WTC11 (cell line): Measurements from ENCODE around the gene CTAGE1. TPM values are rescaled to one million over a fixed set of nuclear protein-coding genes. Genes with fewer than 3 reads are reported as not detected.

Experiments
- ATAC-seq: fragments of 200-7000 bp; cut with Tn5 transposase; 2 replicates; pipeline ENCODE4 v1.10.0; 2021; ENCODE audit warnings: mild to moderate bottlenecking, moderate library complexity
- CTCF ChIA-PET: fragments of 300-600 bp; sonication (Branson Sonifier 250); formaldehyde crosslinking; loops from one replicate; lab custom pipeline; 2021; ENCODE audit warnings: antibody characterized with exemption; lab: Charles Lee
- POLR2A ChIA-PET: fragments of 350-600 bp; sonication (Branson Sonifier 250); formaldehyde crosslinking; loops from one replicate; lab custom pipeline; 2021; ENCODE audit warnings: antibody characterized with exemption; lab: Charles Lee
- DNase-seq: peaks from one replicate; pipeline ENCODE4 v3.0.0; 2021; ENCODE audit warnings: low spot score
- H3K27ac Mint-ChIP-seq: 2 replicates; pipeline ENCODE4 v1.8.0; 2021; ENCODE audit warnings: mixed read lengths
- H3K27me3 Mint-ChIP-seq: 2 replicates; pipeline ENCODE4 v1.8.0; 2021; ENCODE audit warnings: low read depth, mild to moderate bottlenecking, moderate library complexity, mixed read lengths
- H3K36me3 Mint-ChIP-seq: 2 replicates; pipeline ENCODE4 v1.8.0; 2021; ENCODE audit warnings: mixed read lengths
- H3K4me1 Mint-ChIP-seq: 2 replicates; pipeline ENCODE4 v1.8.0; 2022; ENCODE audit warnings: mixed read lengths
- H3K4me3 Mint-ChIP-seq: 2 replicates; pipeline ENCODE4 v1.8.0; 2021; ENCODE audit warnings: mild to moderate bottlenecking, moderate library complexity, mixed read lengths
- H3K9me3 Mint-ChIP-seq: 2 replicates; pipeline ENCODE4 v1.8.0; 2021; ENCODE audit warnings: mixed read lengths
- CBFB ChIP-seq: sonication (generic); formaldehyde crosslinking; IDR thresholded peaks from 2 replicates; pipeline ENCODE4 v1.8.1; 2022; ENCODE audit warnings: mild to moderate bottlenecking, low read depth, missing genetic modification reagents
- EMX1 ChIP-seq: fragments of 250-450 bp; sonication (Bioruptor Pico); IDR thresholded peaks from 2 replicates; pipeline ENCODE4 v1.8.0; 2021; ENCODE audit warnings: mild to moderate bottlenecking
- ETV6 ChIP-seq: sonication (generic); formaldehyde crosslinking; IDR thresholded peaks from 2 replicates; pipeline ENCODE4 v1.8.1; 2022; ENCODE audit warnings: mild to moderate bottlenecking, missing genetic modification reagents
- KAT7 ChIP-seq: sonication (generic); formaldehyde crosslinking; IDR thresholded peaks from 2 replicates; pipeline ENCODE4 v1.8.1; 2023; ENCODE audit warnings: missing genetic modification reagents, mild to moderate bottlenecking, borderline replicate concordance
- MYBL2 ChIP-seq: sonication (generic); formaldehyde crosslinking; IDR thresholded peaks from 2 replicates; pipeline ENCODE4 v1.8.1; 2023; ENCODE audit warnings: mild to moderate bottlenecking, moderate library complexity, missing genetic modification reagents
- NFYB ChIP-seq: sonication (generic); formaldehyde crosslinking; conservative IDR thresholded peaks from 2 replicates; pipeline ENCODE4 v1.8.0; 2022; ENCODE audit warnings: low read depth, missing genetic modification reagents
- NR1H2 ChIP-seq: sonication (generic); formaldehyde crosslinking; IDR thresholded peaks from 2 replicates; pipeline ENCODE4 v1.9.0; 2021; ENCODE audit warnings: mild to moderate bottlenecking, moderate library complexity, missing genetic modification reagents
- NR2C2 ChIP-seq: sonication (generic); formaldehyde crosslinking; IDR thresholded peaks from 2 replicates; pipeline ENCODE4 v1.8.0; 2022; ENCODE audit warnings: mild to moderate bottlenecking, missing genetic modification reagents
- NR3C1 ChIP-seq: sonication (generic); formaldehyde crosslinking; conservative IDR thresholded peaks from 2 replicates; pipeline ENCODE4 v1.8.1; 2023; ENCODE audit warnings: low read depth, mild to moderate bottlenecking, missing genetic modification reagents
- SOX15 ChIP-seq: fragments of 250-450 bp; sonication (Bioruptor Pico); IDR thresholded peaks from 2 replicates; pipeline ENCODE4 v1.9.0; 2021; ENCODE audit warnings: mild to moderate bottlenecking
- ZNF671 ChIP-seq: fragments of 250-450 bp; sonication (Bioruptor Pico); IDR thresholded peaks from 2 replicates; pipeline ENCODE4 v1.8.0; 2021; ENCODE audit warnings: mild to moderate bottlenecking
- total RNA-seq: library from RNA; stranded (reverse); gene quantifications from 3 replicates; pipeline ENCODE4 v1.2.3, GENCODE V29; 2021
- TF ChIP-seq, protein P1 (sequence below): fragments of 200-600 bp; IDR thresholded peaks from 2 replicates; pipeline ENCODE4 v1.8.0; 2022; ENCODE audit warnings: antibody characterized with exemption
- TF ChIP-seq, protein P2 (sequence below): sonication (generic); formaldehyde crosslinking; IDR thresholded peaks from 2 replicates; pipeline ENCODE4 v1.8.1; 2023; ENCODE audit warnings: mild to moderate bottlenecking, missing genetic modification reagents
- TF ChIP-seq, protein P3 (sequence below): sonication (generic); formaldehyde crosslinking; IDR thresholded peaks from 2 replicates; pipeline ENCODE4 v1.8.1; 2022; ENCODE audit warnings: mild to moderate bottlenecking, missing genetic modification reagents, moderate library complexity, borderline replicate concordance
- TF ChIP-seq, protein P4 (sequence below): sonication (generic); formaldehyde crosslinking; IDR thresholded peaks from 2 replicates; pipeline ENCODE4 v1.8.0; 2022; ENCODE audit warnings: missing genetic modification reagents
- TF ChIP-seq, protein P5 (sequence below): sonication (generic); formaldehyde crosslinking; IDR thresholded peaks from 2 replicates; pipeline ENCODE4 v1.8.0; 2022; ENCODE audit warnings: mild to moderate bottlenecking, missing genetic modification reagents
- TF ChIP-seq, protein P6 (sequence below): fragments of 250-450 bp; sonication (Bioruptor Pico); IDR thresholded peaks from 2 replicates; pipeline ENCODE4 v1.9.0; 2021; ENCODE audit warnings: mild to moderate bottlenecking
- TF ChIP-seq, protein P7 (sequence below): sonication (generic); formaldehyde crosslinking; IDR thresholded peaks from 2 replicates; pipeline ENCODE4 v1.8.1; 2022; ENCODE audit warnings: mild to moderate bottlenecking, moderate library complexity, missing genetic modification reagents
- TF ChIP-seq, protein P8 (sequence below): fragments of 250-450 bp; sonication (Bioruptor Pico); IDR thresholded peaks from 2 replicates; pipeline ENCODE4 v1.8.0; 2021; ENCODE audit warnings: mild to moderate bottlenecking

CTAGE1 gene
- total RNA-seq, 1 experiment from 2014 or later = not detected

DNA sequence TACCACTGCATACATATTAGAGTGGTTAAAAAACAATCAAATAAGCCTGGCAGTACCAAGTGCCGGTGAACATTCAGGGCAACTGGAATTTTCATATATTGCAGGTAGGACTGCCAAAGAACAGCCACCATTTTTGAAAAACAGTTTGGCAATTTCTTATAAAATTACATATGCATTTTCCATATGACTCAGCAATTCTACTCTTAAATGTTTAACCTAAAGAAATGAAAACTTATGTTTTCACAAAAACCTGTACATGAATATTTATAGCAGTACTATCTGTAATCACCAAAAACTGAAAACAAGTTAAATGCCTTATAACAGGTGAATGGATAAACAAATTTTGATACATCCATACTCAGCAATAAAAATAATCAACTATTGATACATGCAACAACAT lies 39.9 kb downstream of the CTAGE1 start:
- DNase-seq (no peak), ATAC-seq (no peak)
- POLR2A ChIA-PET = no interaction called here
- CTCF ChIA-PET = interaction anchor here (0.9 kb wide), 1 partner anchor 49 kb away, joined by 4 read pairs; no protein-coding TSS in a partner anchor
- peaks cover 5% of the 10 kb centered on the region; the same call in 1 of the 2 replicates for H3K9me3 Mint-ChIP-seq
- TF ChIP-seq KAT7 (CRISPR knock-in tag) (no peak), ETV6 (no peak), NR3C1 (no peak), ZNF671 (no peak), NR2C2 (CRISPR knock-in tag) (no peak), NFYB (CRISPR knock-in tag) (no peak), MYBL2 (CRISPR knock-in tag) (no peak)
- TF ChIP-seq, protein P1, sequence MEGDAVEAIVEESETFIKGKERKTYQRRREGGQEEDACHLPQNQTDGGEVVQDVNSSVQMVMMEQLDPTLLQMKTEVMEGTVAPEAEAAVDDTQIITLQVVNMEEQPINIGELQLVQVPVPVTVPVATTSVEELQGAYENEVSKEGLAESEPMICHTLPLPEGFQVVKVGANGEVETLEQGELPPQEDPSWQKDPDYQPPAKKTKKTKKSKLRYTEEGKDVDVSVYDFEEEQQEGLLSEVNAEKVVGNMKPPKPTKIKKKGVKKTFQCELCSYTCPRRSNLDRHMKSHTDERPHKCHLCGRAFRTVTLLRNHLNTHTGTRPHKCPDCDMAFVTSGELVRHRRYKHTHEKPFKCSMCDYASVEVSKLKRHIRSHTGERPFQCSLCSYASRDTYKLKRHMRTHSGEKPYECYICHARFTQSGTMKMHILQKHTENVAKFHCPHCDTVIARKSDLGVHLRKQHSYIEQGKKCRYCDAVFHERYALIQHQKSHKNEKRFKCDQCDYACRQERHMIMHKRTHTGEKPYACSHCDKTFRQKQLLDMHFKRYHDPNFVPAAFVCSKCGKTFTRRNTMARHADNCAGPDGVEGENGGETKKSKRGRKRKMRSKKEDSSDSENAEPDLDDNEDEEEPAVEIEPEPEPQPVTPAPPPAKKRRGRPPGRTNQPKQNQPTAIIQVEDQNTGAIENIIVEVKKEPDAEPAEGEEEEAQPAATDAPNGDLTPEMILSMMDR = no peak
- TF ChIP-seq, protein P2, sequence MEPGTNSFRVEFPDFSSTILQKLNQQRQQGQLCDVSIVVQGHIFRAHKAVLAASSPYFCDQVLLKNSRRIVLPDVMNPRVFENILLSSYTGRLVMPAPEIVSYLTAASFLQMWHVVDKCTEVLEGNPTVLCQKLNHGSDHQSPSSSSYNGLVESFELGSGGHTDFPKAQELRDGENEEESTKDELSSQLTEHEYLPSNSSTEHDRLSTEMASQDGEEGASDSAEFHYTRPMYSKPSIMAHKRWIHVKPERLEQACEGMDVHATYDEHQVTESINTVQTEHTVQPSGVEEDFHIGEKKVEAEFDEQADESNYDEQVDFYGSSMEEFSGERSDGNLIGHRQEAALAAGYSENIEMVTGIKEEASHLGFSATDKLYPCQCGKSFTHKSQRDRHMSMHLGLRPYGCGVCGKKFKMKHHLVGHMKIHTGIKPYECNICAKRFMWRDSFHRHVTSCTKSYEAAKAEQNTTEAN (CRISPR knock-in tag) = no peak
- TF ChIP-seq, protein P3, sequence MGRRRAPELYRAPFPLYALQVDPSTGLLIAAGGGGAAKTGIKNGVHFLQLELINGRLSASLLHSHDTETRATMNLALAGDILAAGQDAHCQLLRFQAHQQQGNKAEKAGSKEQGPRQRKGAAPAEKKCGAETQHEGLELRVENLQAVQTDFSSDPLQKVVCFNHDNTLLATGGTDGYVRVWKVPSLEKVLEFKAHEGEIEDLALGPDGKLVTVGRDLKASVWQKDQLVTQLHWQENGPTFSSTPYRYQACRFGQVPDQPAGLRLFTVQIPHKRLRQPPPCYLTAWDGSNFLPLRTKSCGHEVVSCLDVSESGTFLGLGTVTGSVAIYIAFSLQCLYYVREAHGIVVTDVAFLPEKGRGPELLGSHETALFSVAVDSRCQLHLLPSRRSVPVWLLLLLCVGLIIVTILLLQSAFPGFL = no peak
- H3K27ac Mint-ChIP-seq = no peak overlapping the region
- no peaks in the 10 kb centered on the region for H3K4me1 Mint-ChIP-seq
- H3K4me3 Mint-ChIP-seq = no peak overlapping the region
- H3K27me3 Mint-ChIP-seq = peaks cover 3% of the 10 kb centered on the region; the same call in 1 of the 2 replicates
- H3K36me3 Mint-ChIP-seq = no peaks in the 10 kb centered on the region

DNA sequence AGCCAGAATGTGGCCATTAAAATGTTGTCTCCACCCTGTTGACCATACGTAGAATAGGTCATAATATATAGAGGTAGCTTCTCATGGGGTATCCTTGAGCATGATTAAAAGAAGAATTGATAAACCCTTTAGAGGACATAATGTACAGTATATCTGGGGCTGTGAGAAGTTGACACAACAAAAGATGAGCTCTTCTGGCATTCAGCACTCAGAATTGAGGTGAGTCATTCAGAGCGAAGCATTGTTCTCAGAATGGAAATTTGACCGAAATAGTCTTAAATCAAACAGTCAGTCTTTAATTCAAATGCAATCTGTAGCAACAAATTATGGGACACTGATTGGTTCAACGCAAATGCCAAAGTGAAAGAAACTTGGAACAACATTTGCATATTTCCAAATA lies 47.3 kb downstream of the CTAGE1 start:
- DNase-seq (no peak), ATAC-seq (no peak)
- H3K4me1 Mint-ChIP-seq = no peaks in the 10 kb centered on the region
- H3K4me3 Mint-ChIP-seq = no peak overlapping the region
- H3K9me3 Mint-ChIP-seq = peaks cover 13% of the 10 kb centered on the region
- no peaks in the 10 kb centered on the region for H3K36me3 Mint-ChIP-seq
- POLR2A ChIA-PET = no interaction called here
- CTCF ChIA-PET = no interaction called here
- H3K27ac Mint-ChIP-seq = no peak overlapping the region
- TF ChIP-seq, protein P3 = no peak
- TF ChIP-seq, protein P4, sequence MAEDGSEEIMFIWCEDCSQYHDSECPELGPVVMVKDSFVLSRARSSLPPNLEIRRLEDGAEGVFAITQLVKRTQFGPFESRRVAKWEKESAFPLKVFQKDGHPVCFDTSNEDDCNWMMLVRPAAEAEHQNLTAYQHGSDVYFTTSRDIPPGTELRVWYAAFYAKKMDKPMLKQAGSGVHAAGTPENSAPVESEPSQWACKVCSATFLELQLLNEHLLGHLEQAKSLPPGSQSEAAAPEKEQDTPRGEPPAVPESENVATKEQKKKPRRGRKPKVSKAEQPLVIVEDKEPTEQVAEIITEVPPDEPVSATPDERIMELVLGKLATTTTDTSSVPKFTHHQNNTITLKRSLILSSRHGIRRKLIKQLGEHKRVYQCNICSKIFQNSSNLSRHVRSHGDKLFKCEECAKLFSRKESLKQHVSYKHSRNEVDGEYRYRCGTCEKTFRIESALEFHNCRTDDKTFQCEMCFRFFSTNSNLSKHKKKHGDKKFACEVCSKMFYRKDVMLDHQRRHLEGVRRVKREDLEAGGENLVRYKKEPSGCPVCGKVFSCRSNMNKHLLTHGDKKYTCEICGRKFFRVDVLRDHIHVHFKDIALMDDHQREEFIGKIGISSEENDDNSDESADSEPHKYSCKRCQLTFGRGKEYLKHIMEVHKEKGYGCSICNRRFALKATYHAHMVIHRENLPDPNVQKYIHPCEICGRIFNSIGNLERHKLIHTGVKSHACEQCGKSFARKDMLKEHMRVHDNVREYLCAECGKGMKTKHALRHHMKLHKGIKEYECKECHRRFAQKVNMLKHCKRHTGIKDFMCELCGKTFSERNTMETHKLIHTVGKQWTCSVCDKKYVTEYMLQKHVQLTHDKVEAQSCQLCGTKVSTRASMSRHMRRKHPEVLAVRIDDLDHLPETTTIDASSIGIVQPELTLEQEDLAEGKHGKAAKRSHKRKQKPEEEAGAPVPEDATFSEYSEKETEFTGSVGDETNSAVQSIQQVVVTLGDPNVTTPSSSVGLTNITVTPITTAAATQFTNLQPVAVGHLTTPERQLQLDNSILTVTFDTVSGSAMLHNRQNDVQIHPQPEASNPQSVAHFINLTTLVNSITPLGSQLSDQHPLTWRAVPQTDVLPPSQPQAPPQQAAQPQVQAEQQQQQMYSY (CRISPR knock-in tag) = no peak
- TF ChIP-seq, protein P5, sequence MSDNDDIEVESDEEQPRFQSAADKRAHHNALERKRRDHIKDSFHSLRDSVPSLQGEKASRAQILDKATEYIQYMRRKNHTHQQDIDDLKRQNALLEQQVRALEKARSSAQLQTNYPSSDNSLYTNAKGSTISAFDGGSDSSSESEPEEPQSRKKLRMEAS = no peak
- TF ChIP-seq EMX1 (CRISPR knock-in tag) = no peak
- TF ChIP-seq, protein P6, sequence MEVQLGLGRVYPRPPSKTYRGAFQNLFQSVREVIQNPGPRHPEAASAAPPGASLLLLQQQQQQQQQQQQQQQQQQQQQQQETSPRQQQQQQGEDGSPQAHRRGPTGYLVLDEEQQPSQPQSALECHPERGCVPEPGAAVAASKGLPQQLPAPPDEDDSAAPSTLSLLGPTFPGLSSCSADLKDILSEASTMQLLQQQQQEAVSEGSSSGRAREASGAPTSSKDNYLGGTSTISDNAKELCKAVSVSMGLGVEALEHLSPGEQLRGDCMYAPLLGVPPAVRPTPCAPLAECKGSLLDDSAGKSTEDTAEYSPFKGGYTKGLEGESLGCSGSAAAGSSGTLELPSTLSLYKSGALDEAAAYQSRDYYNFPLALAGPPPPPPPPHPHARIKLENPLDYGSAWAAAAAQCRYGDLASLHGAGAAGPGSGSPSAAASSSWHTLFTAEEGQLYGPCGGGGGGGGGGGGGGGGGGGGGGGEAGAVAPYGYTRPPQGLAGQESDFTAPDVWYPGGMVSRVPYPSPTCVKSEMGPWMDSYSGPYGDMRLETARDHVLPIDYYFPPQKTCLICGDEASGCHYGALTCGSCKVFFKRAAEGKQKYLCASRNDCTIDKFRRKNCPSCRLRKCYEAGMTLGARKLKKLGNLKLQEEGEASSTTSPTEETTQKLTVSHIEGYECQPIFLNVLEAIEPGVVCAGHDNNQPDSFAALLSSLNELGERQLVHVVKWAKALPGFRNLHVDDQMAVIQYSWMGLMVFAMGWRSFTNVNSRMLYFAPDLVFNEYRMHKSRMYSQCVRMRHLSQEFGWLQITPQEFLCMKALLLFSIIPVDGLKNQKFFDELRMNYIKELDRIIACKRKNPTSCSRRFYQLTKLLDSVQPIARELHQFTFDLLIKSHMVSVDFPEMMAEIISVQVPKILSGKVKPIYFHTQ = no peak
- TF ChIP-seq NR1H2 = no peak
- TF ChIP-seq SOX15 (CRISPR knock-in tag) = no peak
- TF ChIP-seq, protein P2 (CRISPR knock-in tag) = no peak
- TF ChIP-seq, protein P7, sequence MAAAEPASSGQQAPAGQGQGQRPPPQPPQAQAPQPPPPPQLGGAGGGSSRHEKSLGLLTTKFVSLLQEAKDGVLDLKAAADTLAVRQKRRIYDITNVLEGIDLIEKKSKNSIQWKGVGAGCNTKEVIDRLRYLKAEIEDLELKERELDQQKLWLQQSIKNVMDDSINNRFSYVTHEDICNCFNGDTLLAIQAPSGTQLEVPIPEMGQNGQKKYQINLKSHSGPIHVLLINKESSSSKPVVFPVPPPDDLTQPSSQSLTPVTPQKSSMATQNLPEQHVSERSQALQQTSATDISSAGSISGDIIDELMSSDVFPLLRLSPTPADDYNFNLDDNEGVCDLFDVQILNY = no peak
- no peak for TF ChIP-seq CBFB (CRISPR knock-in tag)
- TF ChIP-seq, protein P8, sequence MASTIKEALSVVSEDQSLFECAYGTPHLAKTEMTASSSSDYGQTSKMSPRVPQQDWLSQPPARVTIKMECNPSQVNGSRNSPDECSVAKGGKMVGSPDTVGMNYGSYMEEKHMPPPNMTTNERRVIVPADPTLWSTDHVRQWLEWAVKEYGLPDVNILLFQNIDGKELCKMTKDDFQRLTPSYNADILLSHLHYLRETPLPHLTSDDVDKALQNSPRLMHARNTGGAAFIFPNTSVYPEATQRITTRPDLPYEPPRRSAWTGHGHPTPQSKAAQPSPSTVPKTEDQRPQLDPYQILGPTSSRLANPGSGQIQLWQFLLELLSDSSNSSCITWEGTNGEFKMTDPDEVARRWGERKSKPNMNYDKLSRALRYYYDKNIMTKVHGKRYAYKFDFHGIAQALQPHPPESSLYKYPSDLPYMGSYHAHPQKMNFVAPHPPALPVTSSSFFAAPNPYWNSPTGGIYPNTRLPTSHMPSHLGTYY (CRISPR knock-in tag) = no peak
- no peaks in the 10 kb centered on the region for H3K27me3 Mint-ChIP-seq
